COLO829 (cell line): Measurements from ENCODE around the gene MAPK1IP1L.
"Not testable (repeated sequence)": the region's sequence is repeated elsewhere in the genome, so short reads cannot be mapped to it uniquely, and the experiment has no call there.

ENCODE experiments used
- DNase-seq: peaks from one replicate; pipeline ENCODE4 v3.0.0; 2012; ENCODE audit warnings: low spot score

The MAPK1IP1L gene

DNA sequence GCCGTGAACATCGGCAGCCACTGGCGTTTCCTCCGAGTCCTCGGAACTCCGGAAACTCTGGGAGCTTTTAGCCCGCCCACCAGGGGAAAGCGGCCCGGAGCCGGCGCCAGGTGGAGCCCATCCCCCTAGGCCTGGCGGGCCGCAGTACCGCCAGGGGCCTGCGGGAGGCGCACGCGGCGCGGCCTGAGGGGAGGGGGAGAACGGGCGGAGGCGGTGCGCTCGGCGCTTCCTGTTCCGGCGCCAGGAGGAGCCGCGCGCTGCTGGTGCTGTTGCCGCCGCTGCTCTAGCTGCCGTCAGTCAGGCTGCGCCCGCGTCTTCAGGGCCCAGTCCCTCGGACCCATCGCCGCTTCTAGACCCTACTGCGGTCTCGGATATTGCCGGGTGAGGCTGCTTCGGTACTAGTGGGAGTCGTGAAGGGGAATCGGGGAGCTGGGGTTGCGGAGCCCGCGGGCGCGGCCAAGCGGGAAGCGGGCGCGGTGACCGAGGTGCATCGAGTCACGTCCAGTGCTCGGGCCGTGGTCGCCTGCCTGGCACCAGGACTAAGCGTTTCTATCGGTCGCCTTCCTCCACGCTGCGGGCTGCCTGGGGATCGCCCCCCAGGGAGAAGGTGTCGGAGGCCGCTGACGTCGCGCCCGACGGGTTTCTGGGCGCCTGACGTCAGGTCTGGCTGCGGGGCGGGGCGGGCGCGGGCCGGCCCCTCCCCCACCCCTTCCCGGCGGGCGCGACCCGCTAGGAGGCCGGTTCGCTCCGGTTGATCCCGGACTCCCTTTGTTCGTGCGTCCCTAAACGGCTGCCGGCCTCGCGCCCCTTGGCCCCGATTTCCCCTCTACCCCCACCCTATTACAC, at the start of gene MAPK1IP1L:
Gene MAPK1IP1L (plus strand): TSS at position 225 of the 846 bp plus-strand sequence. CDS start 10,037 bp downstream, outside the sequence.
- DNase-seq, result peak; percentile 95

DNA sequence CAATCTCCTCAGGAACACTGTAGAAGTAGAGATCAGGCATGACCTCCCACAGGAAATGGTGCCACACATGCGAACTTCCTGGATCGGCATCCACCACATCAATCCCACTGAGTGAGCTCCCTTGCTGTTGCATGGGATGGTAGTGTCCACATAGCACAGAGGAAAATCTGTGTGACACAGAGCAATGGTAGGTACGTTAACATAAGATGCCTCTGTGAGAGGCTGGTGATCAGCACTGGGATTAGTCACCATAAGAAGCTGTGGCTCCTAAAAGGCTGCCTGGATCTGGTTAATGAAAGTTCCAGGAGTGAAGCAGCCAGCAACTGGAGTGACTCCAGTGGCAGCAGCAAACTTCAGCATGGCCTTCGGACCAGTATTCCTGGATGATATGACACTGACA, 46.4 kb upstream of the MAPK1IP1L start:
- no peak for DNase-seq

DNA sequence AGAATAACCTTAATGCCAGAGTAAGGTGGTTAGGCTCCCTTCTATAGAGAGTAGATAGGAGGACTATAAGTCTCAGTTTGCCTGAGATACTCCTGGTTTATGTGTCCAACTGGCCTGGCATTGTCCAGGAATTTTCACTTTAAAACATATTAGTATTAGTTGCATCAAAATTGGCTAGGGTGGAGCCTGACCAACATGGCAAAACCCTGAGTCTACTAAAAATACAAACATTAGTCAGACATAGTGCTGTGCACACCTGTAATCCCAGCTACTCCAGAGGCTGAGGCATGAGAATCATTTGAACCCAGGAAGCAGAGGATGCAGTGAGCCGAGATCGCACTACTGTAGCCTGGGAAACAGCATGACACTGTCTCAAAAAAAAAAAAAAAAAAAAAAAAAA, 36.4 kb upstream of the MAPK1IP1L start:
- no peak for DNase-seq

DNA sequence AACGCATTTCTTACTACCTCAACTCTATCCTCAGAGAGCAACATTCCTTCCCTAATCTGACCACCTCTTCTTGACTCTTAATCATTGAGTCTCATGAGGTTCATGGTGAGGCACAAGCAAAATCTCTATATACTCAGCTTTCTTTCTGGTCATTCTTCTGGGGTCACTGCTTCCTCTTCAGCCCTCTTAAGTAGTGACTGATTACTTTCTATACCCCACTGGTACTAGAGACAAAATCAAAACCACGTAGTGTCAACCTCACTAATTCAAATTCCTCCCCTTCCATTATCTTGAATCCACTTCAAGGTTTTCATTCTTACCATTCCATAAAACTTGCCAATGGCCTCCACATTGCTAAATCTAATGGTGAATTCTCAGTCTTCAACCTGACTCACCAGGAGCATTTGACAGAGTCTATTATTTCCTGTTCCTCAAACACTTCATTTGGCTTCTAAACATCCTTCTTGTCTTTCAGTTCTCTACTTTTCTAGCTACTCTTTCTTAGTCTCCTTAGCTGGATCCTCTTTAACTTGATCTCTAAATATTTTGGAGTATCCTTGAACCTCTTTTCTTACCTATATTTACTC, 31.4 kb upstream of the MAPK1IP1L start:
- no peak for DNase-seq

DNA sequence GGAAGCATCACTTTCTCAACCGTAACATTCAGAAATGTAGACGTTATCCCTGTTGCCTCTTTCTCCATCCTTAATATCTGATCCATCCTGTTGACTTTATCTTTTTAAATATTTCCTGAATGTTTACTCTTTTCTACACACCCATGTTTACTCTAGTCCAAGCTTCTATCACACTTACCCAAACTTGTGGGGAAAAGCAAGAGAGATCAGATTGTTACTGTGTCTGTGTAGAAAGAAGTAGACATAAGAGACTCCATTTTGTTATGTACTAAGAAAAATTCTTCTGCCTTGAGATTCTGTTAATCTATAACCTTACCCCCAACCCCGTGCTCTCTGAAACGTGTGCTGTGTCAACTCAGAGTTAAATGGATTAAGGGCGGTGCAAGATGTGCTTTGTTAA, 27.1 kb upstream of the MAPK1IP1L start:
- not testable (repeated sequence) for DNase-seq

DNA sequence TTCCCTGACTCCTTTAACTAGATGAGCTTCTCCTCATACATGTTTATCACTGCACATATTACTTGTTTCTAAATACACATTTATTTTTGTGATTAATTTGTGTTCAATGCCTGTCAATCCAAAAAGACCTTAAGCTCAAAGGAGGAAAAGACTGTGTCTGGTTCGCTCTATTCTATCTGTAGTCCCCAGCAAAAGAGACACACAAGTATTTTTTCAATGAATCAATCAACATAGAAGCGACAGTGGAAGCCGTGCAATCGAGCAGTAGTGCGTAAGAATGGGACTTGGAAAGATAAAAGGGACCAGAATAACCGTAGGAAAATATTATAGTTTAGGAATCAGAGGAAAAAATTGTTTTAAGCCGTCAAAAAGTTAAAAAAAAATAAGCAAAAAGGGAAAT, 25.5 kb upstream of the MAPK1IP1L start:
- no peak for DNase-seq

DNA sequence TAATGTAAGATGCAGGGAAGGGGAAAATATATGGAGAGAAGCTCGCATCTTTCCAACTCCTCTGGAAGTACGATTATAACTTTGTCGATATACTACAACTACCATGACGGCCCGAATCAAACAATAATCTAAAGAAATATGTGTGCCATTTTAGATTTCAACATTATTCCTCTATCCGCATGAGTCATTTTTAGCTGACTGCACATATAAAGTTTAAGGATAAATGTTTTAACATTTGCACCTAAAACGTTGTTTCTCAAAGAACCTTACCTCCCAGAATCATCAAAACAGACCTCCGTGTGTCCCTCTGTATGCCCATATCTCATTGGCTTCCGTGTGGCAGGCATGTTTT, 25.0 kb upstream of the MAPK1IP1L start:
- no peak for DNase-seq

DNA sequence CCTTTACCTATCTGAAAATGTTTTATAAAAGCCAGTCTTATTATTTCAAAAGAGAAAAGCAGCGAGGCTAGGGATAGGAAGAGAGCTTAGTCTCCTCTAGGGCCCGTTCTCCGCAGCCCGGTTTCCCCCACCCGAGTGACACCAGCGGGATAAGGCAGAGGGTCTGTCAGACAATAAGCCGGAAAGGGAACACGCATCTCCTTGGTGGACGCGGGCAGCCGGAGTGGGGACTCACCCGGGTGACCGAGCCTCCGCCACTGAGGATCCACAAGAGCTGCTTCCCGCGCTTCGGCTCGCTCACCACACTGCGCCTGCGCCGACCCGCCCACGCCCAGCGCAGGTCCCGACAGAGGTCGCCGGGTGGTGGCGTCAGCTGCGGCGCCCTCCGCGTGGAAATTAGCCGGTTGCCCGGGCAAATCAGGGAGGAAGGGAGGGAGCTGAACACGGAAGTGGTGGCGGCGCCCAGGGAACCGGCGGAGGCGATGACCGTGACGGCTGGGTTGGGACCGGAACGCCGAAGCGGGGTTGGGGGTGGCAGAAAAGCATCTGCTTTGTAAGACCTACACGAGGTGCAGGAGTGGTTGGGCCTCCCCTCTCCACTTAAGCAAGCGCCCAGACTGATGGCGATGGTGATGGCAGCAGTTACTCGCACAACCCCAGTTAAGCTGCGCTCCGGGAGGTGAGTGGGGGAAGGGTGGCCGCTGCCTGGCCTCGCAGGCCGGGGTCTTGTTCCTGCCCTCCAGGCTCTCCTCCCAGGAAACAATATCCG, 24.5 kb upstream of the MAPK1IP1L start, which contains the start of the genes SOCS4 and WDHD1:
Gene SOCS4 (plus strand): TSS at position 444 of the 769 bp plus-strand sequence. CDS start 15,806 bp downstream, outside the sequence.
Gene WDHD1 (minus strand): TSS at position 307 of the 769 bp plus-strand sequence. CDS start 312 bp downstream, outside the sequence.
- peak; percentile 84 for DNase-seq

DNA sequence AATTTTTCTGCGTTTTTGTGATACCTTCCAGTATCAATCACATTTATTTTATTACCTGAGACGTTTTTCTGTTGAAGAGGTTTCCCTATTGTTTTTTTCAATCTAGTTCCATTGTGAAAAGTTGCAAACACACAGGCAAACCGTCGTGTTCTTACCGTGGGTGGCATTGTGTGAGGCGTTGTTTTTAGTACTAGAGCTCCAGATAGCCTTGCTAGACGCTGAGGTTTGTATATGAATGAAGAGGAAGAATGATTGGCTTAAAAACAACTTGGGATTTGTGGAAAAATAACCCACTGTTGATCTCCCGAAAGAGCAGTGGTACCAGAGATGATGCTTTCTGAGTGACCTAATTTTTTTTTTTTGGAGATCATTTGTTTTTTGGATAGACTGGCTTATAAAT, 23.4 kb upstream of the MAPK1IP1L start:
- DNase-seq, result no peak

DNA sequence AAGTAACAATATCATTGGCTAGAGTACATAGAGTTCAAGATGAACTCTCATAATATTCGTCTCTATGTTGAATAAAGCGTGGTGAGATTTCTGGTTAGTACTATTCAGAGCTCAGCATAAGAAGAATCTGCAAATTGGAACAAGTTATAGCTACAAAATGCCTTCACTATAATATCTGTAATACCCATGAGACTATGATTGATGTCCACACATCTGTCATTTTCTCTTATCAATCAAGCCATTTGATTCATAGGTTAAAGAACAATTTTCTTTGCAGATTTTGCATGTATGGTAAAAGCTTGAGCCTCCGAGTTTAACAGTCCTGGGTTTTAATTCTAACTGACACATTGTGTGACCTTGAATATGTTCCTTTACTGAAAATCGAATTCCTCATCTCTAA, 23.0 kb upstream of the MAPK1IP1L start:
- DNase-seq, result no peak

DNA sequence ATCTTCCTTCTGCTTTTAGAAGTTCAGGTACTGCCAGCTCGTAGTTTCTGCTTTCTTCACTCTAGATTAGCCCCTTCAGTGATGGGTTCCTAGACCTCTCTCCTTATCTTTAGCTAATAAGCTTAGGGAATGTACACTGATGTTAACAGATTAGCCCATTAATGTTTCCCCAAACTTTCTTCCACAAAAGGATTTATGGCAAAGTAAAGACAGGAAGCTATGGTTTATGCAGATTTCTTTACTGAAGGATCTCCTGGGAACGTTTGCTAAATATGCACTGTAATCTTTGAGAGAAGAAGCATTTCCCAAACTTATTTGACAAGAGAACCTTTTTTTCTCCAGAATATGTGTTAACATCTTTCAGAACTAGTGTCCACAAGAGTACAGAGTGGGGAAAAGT, 20.3 kb upstream of the MAPK1IP1L start:
- no peak for DNase-seq

DNA sequence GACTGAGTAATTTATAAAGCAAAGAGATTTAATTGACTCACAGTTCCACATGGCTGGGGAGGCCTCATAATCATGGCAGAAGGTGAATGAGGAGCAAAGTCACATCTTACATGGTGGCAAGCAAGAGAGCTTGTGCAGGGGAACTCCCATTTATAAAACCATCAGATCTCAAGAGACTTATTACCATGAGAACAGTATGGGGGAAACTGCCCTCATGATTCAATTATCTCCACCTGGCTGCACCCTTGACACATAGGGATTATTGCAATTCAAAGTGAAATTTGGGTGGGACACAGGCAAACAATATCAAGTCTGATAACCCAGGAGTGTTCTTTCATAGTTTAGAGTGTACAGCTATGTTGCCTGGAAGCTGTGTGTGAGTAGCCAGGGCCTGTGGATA, 13.5 kb upstream of the MAPK1IP1L start:
- not testable (repeated sequence) for DNase-seq

DNA sequence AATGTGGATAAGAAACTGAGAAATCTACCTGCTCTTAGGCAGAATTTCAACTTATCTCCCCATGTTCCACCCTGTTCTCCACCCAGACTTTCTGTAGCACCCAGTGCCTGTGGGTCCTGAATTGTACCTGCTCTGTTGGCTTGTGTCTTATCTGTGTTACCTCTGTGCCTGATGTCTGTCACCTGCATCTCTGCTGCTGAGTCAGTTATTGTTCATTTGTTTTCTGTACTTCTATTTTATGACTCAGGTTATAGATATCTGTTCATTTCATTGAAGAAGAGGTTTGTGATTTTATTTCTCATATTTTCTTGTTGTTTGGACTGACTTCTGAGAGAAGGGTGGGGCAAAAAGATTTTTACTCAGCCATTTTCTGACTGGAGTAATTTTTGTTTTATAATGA, 12.7 kb upstream of the MAPK1IP1L start:
- DNase-seq, result no peak

DNA sequence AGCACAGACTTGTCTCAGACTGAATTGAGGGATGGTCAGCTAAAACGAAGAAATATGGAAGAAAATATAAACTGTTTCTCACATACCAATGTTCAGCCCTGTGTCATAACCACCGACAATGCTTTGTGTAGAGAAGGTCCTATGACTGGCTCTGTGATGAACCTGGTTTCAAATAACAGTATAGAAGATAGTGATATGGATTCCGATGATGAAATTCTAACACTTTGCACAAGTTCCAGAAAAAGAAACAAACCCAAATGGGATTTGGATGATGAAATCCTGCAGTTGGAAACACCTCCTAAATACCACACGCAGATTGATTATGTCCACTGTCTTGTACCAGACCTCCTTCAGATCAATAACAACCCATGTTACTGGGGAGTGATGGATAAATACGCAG, 7.9 kb upstream of the MAPK1IP1L start:
- no peak for DNase-seq

DNA sequence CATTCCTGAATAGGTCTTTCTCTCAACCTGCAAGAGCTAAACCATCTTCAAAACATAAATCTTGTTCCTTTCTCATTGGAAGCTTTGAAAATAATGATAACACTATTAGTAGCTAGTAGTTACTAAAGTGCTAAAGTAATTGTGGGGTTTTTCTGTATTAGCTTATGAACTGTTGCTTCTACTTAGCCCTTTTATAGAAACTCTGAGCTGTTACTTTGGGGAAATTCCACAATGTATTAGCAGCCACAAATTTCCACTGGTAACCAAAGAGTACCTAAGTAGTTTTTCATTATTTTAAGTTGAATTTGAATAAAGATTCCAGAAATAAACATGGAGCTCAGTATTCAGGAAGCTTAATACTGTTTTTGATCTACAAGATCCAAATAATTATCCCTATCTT, 6.4 kb upstream of the MAPK1IP1L start:
- no peak for DNase-seq

DNA sequence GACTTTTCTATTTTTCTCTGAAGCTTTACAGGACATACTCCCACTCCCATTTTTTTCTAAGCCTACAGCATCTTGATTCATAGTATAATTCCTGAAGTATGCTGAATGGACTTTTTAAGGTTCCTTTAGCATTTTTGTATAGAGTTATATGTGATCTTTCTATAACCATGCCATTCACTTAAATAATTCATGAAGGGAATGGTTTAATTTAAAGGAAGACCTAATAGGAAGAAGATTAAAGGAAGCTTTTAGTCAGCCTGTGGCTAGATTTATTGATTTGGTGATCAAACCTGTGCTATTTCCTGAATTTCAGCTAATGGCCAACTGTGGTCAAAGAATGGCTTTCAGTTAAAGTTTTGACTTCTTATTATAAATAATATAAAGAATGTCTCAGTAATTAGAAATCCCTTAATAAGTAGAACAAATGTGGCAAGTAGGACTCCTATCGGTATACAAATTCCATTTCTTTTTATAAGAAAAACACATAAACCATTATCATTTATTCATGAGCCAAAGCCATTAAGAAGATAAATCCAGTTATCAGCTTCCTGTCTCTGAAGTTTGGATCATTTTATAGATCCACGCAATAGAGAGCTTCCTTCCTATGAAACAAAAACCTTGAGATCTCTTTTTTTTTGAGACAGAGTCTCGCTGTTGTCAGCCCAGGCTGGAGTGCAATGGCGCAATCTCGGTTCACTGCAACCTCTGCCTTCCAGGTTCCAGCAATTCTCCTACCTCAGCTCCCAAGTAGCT, 4.0 kb upstream of the MAPK1IP1L start:
- DNase-seq, result no peak

DNA sequence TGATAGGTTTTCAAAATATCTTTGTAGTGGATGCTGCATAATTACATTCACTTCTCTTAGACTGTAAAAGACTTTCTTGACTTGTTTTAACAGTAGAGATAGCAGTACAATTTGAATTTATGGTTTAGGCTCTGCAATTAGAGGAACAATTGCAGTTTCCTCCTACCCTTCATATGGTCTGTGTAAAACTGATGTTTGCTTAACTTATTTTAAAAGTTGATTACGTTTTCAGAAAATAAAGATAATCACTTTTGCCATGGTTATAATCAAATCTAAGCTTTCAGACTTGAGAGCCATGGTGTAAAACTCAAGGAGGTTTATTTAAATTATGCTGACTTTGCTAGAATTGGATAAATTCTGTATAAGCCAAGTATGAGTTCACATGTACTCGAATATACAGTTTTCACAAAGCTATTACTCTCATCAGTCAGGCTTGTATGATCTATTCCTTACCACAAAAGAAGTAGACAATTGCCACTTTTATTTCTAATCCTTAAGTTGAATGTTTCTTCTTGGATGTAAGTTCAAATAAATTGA, 2.5 kb upstream of the MAPK1IP1L start:
- no peak for DNase-seq

DNA sequence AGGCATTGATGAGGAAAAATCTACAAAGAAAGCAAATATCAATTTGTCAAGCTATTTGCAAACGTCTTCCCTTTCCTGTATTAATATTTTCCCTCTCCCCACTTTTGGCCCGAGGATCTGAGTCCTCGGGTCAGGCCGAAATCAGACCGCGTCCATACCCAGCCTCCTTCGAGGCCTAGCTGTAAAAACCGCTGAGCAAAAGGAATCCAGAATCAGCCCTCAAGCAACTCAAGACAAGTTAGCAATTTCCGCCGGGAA, 353 bp upstream of the MAPK1IP1L start:
- no peak for DNase-seq

DNA sequence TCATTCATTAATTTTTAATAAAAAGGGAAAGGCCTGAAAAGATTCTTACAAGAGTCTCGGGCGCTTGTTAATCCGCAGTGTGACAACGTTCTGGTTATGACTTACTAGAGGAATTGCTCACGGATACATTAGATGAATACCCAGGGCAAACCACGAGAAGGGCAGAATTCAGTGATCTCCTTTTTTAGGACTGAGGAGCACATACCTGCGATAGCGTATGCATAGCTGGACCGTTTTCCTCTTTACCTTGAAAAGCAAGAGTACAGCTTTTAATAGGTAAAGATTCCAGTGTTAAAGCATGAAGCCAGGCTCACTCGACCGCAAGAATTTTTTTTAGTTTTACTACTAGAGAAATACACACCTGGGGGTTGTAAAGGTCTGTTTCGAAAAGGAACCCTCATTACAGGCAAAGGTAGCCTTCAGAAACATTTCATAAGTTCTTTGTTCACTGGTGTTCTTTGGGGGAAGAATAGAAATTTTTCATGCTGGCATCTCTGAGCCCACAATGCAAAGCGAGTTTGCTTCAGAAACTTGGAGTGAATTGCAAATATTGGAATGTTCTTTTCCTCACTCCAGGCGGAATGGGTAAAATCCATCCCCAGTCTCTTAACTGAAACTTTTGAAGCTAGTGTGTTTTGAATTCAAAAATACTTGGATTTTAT, 953 bp downstream of the MAPK1IP1L start:
- peak; percentile 11 for DNase-seq

DNA sequence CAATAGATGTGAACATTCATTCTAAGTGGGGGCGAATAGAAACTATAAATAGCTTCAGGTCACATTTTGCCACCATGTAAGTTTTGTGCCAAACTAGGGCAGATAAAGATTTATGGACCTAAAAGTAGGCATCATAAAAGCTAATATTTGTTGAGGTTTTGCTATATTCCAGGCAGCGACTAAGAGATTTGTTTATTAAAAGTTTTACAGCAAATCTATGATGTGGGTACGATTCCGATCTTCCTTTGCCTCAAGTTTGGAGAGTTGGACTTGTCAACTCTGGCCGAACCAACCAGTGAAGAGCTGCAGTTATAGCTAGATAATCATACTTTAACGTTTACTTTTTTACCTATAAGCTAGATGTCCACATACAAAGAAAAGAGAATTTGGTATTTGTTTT, 1.6 kb downstream of the MAPK1IP1L start:
- DNase-seq, result no peak

DNA sequence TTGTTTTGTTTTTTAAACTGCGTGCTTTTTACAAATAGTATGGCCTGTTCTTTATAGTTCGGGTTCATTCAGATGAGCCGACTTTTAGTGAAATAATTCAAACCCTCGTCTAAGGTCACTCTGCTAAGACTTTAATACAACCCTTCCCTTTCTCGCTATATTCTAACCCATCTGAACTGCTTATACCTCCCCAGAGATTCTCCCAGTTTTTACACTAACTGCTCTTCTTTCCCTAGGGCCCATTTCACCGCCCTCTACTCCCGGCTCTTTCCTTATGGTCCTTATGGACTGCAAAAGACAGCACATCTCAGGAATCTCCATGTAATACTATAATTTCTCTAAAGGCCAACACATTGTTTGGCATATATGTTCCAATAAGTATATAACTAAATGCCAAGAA, 2.1 kb downstream of the MAPK1IP1L start:
- no peak for DNase-seq

DNA sequence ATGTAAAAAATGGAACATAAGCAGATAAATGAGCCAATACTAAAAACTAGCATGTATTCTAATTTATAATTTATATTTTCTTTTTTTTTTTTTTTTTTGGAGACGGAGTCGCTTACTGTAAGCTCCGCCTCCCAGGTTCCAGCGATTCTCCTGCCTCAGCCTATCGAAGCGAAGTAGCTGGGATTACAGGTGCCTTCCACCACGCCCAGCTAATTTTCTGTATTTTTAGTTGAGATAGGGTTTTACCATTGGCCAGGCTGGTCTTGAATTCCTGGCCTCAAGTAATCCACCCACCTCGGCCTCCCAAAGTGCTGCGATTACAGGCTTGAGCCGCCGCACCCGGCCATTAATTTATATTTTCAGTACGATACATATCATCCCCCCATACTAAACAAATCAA, 2.7 kb downstream of the MAPK1IP1L start:
- no peak for DNase-seq
